Endothelial cell of umbilical vein (primary cell): ENCODE measurements around the gene PRSS21.

Experiments used
- CTCF ChIP-seq, 2 donors: IDR thresholded peaks; 1 replicate in 1 of 2; 2 replicates in 1 of 2; pipeline ENCODE4 v1.5.1; 2011; ENCODE audit warnings: low read length in 2 of 2, mild to moderate bottlenecking in 2 of 2, moderate library complexity in 2 of 2, control low read depth in 1 of 2, inconsistent platforms in 1 of 2, low read depth in 1 of 2; ENCODE audit not compliant: insufficient read depth in 1 of 2; ENCODE audit errors: extremely low read depth in 1 of 2
- GATA2 ChIP-seq: IDR thresholded peaks from 2 replicates; pipeline ENCODE4 v1.7.0; 2011; ENCODE audit warnings: low read depth, mild to moderate bottlenecking, moderate library complexity, mixed read lengths, low read length; ENCODE audit not compliant: insufficient read length, insufficient read depth
- POLR2A ChIP-seq: IDR thresholded peaks from 2 replicates; pipeline ENCODE4 v1.6.1; 2012; ENCODE audit warnings: low read depth, mild to moderate bottlenecking, control low read depth, low read length
- POLR2AphosphoS5 ChIP-seq: IDR thresholded peaks from 2 replicates; pipeline ENCODE4 v1.6.1; 2012; ENCODE audit warnings: low read depth, mild to moderate bottlenecking, control low read depth, low read length, moderate library complexity; ENCODE audit not compliant: insufficient read depth

GRCh38 chr16:2856061-2856670, 39.1 kb downstream of the PRSS21 start:
- TF ChIP-seq POLR2A (no peak), POLR2AphosphoS5 (no peak), GATA2 (no peak), CTCF (IDR thresholded peaks at IDR 0.05; ENCODE audit: extremely low read depth in 1 of 2, insufficient read depth in 1 of 2, low read depth in 1 of 2, low read length in 2 of 2) (no peak)
